GM21526 (cell line): Measurements from ENCODE around the gene PRIMA1.

Source experiments
- ATAC-seq: cut with Tn5 transposase; IDR thresholded peaks from one replicate; pipeline ENCODE4 v1.9.1; 2021; ENCODE audit warnings: moderate library complexity; ENCODE audit not compliant: unreplicated experiment, low FRiP score

Gene PRIMA1

GRCh38 chr14:93715279-93715927 lies 72.9 kb downstream of the PRIMA1 start:
- no peak for ATAC-seq

DNA sequence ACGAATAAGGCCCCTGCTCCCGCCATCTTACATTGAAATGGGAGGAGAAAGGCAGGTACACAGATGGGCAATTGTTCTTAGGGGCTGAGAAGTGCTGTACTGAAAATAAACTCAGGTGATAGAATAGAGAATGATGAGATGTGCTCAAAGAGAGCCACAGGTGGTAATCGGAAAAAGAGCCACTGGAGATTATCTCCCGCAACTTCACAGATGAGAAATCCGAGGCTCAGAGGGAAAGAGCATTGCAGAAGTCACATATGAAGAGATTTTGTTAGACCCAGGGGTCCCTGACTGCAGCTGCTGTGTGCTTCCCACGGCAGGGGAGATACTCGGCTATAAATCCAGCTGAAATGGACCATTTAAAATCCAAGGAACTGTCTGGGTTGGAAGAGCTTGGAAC lies 73.7 kb downstream of the PRIMA1 start:
- no peak for ATAC-seq

DNA sequence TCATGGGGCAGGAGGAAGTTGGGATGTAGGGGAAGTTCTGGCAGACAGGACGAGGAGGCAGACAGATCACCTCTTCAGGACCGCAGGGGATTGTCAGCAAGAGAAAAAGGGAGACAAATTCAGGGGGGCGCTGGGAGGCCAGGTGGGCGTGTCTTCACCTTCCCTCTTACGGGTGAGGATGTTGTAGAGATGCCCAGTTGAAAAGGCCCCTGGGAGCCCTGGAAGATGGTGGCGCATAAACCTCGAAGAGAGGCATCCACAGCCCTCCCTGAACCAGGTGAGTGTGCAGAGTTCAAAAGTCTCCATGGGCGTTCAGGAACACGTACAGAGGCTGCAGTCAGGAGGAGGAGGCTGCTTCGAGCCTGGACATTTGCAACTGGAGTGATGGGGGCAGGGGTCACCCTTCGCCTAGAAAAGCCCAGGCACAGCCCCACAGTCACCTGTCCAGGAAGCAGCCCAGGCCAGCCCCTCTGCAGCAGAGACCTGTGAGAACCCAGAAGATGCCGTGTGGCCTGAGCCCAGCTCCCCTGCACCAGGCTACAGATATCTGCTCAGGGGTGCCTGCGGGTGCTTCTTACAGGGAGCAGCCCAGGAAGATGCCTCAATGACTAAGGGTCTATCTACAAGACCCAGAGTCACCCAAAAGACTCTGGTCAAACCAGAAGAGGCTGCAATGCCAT lies 74.4 kb downstream of the PRIMA1 start:
- ATAC-seq, result no peak

- ATAC-seq, result no peak
Observed at GRCh38 chr14:93712838-93713724, 75.2 kb downstream of the PRIMA1 start.

GRCh38 chr14:93712079-93712837 lies 76.0 kb downstream of the PRIMA1 start:
- ATAC-seq, result no peak

DNA sequence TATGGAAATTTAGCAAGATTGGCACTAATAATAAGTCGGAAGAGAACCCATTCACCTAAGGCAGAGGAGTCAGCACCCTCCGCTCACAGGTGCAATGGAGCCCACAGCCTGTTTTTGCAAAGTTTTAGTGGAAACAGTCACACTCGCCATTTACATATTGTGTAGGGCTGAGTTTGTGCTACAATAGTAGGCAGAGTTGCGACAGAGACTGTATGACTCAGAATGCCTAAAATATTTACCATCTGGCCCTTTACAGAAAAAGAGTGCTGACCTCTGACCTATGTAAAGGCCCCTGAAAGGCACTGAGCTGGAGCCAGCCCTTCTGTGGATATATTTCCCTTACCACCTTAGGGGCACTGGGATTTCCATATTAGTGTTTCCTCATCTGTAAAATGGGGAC lies 79.0 kb downstream of the PRIMA1 start:
- ATAC-seq, result no peak

- no peak for ATAC-seq
Observed at GRCh38 chr14:93708800-93709199, 79.5 kb downstream of the PRIMA1 start.

GRCh38 chr14:93708311-93708734 lies 80.0 kb downstream of the PRIMA1 start:
- no peak for ATAC-seq

DNA sequence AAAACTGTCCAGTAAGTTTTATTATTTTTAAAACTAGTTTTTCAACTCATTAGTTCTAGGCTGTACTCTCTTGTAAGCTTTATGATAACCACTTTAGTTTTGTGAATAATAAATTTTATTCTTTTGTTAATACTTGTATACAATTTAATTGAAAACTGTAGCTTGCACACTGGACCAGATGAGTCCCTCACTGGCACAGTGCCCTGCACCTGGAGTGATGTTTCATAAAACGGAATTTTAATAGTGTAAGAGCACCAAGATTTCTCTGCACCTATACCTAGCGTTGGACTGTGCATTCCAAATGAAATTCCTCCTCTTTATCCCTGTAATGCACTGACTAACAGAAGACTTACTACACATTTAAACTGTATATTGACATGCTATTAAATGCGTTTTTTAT lies 80.8 kb downstream of the PRIMA1 start:
- ATAC-seq, result no peak

- no peak for ATAC-seq
Observed at GRCh38 chr14:93706360-93706955, 81.8 kb downstream of the PRIMA1 start.

DNA sequence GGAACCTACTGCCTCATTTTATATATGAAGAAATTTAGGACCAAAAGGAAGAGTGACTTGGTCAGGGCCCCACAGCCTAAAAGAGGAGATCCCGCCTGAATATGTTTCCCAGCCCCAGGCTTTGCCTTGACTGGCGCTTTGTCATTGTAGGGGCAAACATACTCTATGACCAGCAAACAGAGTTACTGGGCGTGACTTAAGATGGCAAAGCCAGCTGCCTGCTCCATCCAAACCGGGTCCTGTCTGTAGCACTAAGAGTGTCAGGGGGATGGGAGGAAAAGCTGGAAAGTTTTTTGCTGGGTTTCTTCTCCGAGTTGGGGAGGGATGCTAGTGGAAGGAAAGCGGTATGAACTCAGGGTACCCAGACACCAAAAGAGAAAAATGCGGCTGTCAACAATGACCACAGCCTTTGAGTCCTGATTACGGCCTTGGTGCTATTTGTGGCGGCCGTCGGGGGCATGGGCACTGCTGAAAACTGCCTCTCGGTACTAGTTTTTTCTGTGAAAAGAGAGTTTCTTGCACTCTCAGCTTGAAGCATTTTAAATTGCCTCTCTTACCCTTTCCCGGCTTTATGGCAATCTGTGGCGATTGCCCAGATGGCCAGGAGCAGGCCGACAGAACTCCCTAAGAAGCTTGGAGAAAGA lies 82.7 kb downstream of the PRIMA1 start:
- no peak for ATAC-seq

- ATAC-seq, result no peak
Observed at GRCh38 chr14:93703941-93704340, 84.3 kb downstream of the PRIMA1 start.

- no peak for ATAC-seq
Observed at GRCh38 chr14:93702946-93703345, 85.3 kb downstream of the PRIMA1 start.

- ATAC-seq, result no peak
Observed at GRCh38 chr14:93701562-93701961, 86.7 kb downstream of the PRIMA1 start.

DNA sequence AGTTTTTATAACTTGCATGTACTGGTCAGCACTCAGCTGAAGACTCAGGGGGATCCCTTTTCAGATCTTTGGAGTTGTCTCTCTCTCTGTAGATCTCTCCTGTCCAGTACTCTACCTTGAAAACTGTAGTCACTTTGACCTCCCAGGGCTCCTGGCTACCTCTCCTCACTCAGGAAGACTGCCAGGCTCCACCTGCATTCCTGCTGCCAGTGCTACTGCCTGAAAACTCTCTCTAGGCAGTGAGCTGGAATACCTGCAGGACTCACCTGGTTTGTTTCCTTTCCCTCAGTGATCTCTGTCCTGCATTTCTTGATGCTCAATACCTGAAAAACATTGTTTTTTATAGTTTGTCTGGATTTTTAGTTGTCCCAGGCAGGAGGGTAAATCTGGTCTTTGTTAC lies 87.4 kb downstream of the PRIMA1 start:
- ATAC-seq, result no peak

DNA sequence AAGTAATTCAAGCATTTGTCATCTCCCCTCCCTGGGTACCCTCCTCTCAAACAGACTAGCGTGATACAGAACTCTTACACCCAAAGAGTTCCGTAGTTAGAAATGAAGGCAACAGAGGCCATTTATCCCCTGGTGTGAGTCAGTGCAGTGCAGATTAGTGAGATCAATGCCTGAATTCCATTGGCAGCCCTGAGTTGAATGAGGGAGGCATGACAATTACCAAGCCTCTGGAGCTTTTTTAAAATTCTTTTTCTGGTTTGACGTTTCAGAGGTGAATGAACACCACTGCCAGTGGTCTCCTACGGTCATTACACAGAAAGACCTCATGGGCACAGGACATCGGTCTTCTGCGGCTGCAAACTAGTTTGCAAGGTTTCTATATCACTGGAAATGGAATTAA lies 94.4 kb downstream of the PRIMA1 start:
- ATAC-seq, result no peak

DNA sequence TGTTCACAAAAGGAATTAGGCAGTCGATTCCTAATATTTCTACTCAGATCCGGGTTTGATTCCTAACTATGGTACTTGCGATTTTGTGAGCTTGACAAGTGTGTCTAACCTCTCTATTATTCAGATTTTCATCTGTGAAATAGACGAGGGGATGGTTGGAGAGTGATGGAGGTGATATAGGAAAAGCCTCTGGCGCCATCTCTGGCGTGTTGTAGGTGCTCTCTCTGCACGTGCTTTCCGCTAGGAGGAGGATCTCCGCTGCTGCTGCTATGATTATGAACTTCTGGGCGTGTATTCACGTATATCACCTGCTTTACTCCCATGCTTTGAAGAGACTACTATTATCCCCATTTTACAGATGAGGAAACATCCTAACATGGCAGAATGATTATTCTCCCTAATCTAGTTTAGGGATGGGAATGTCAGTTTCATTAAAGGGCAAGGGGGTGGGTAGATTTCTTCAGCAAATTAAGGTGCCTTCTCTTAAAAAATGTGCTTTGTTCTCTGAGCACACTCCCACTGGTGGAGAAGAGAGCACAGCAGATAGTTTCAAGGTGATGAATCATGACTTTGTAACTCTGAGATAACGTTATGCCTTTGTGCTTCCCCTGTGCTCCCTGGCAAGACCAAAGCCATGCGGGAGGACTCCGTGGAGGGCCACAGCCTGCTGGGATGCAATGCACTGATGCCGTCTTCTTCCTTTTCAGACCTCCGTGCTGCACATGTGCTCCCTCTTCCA lies 97.1 kb downstream of the PRIMA1 start:
- ATAC-seq, result no peak

GRCh38 chr14:93690146-93690545 lies 98.1 kb downstream of the PRIMA1 start:
- no peak for ATAC-seq

GRCh38 chr14:93688820-93689219 lies 99.5 kb downstream of the PRIMA1 start:
- ATAC-seq, result no peak
